Adipocyte (in vitro differentiated cells): ENCODE results near the gene CDC27.

Source experiments
- DNase-seq: peaks from one replicate; pipeline ENCODE4 v3.0.0-alpha.2; 2015; ENCODE audit warnings: low read depth
- H3K27me3 ChIP-seq: replicated peaks from 2 replicates; pipeline ENCODE4 v1.7.0; 2013; ENCODE audit warnings: mild to moderate bottlenecking, low read length, moderate library complexity; ENCODE audit not compliant: control insufficient read depth, insufficient read depth
- H3K36me3 ChIP-seq: 2 replicates; pipeline ENCODE4 v1.7.0; 2013; ENCODE audit warnings: low read length, mild to moderate bottlenecking, moderate library complexity; ENCODE audit not compliant: control insufficient read depth, insufficient read depth, severe bottlenecking
- H3K4me1 ChIP-seq: 2 replicates; pipeline ENCODE4 v1.7.0; 2013; ENCODE audit warnings: mild to moderate bottlenecking, low read length, moderate library complexity; ENCODE audit not compliant: control insufficient read depth, insufficient read depth
- H3K4me3 ChIP-seq: 2 replicates; pipeline ENCODE4 v1.7.0; 2013; ENCODE audit warnings: mild to moderate bottlenecking, low read length, moderate library complexity
- H3K9ac ChIP-seq: 2 replicates; pipeline ENCODE4 v1.7.0; 2013; ENCODE audit warnings: mild to moderate bottlenecking, low read length, moderate library complexity
- H3K9me3 ChIP-seq: 2 replicates; pipeline ENCODE4 v1.7.0; 2013; ENCODE audit warnings: mild to moderate bottlenecking, low read length, moderate library complexity; ENCODE audit not compliant: control insufficient read depth

CDC27 gene, protein sequence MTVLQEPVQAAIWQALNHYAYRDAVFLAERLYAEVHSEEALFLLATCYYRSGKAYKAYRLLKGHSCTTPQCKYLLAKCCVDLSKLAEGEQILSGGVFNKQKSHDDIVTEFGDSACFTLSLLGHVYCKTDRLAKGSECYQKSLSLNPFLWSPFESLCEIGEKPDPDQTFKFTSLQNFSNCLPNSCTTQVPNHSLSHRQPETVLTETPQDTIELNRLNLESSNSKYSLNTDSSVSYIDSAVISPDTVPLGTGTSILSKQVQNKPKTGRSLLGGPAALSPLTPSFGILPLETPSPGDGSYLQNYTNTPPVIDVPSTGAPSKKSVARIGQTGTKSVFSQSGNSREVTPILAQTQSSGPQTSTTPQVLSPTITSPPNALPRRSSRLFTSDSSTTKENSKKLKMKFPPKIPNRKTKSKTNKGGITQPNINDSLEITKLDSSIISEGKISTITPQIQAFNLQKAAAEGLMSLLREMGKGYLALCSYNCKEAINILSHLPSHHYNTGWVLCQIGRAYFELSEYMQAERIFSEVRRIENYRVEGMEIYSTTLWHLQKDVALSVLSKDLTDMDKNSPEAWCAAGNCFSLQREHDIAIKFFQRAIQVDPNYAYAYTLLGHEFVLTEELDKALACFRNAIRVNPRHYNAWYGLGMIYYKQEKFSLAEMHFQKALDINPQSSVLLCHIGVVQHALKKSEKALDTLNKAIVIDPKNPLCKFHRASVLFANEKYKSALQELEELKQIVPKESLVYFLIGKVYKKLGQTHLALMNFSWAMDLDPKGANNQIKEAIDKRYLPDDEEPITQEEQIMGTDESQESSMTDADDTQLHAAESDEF

DNA sequence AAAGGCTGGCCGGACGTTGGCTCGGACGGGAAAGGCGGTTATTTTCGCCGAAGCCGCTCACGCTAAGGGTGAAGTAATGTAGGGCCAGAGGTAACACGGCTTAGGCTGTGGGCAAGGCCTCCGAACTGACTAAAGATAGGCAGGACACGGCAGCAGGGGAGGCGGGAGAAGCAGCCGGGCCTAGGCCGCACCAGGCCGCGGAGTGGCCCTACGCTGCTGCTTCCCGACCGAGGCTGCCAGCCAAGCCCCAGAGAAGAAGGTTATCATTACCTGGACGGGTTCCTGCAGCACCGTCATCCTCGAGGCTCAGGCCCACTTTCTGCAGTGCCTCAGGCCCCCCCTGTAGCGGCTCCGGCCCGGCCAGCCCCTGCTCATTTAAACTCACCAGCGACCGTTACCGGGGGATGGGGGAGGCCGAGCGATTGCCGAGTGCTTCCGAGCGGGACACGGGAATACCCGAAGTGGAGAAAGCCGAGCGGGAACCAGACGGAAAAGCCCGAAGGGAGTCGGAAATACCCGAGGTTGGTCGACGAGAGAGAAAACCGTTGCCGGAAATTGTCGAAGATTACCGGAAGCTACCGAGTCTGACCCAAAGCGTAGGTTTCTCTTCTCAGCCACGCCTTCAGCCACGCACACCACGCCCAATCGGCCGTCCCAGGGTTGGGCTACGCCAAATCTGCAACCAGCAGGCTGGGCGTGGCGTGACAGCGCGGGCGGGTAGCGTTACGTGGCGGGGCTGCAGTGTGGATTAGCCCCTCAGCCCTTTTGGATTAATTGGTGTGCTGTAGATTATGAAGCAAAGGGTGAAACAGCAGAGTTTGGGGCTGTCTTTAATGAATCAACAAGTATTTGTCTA is at the start of gene CDC27:
CDC27 (minus strand) TSS at position 420 of the 856 bp plus-strand sequence; CDS start at position 297, 123 bp downstream.
- H3K9ac ChIP-seq, result peak within 1 kb of the TSS; percentile 98
- H3K27me3 ChIP-seq, result no peaks in the 10 kb centered on the region
- no peaks in the 10 kb centered on the region for H3K9me3 ChIP-seq
- H3K4me1 ChIP-seq, result peaks cover 34% of the 10 kb centered on the region
- DNase-seq, result peak; percentile 100
- H3K36me3 ChIP-seq, result no peaks in the 10 kb centered on the region
- peak within 1 kb of the TSS; percentile 90 for H3K4me3 ChIP-seq

DNA sequence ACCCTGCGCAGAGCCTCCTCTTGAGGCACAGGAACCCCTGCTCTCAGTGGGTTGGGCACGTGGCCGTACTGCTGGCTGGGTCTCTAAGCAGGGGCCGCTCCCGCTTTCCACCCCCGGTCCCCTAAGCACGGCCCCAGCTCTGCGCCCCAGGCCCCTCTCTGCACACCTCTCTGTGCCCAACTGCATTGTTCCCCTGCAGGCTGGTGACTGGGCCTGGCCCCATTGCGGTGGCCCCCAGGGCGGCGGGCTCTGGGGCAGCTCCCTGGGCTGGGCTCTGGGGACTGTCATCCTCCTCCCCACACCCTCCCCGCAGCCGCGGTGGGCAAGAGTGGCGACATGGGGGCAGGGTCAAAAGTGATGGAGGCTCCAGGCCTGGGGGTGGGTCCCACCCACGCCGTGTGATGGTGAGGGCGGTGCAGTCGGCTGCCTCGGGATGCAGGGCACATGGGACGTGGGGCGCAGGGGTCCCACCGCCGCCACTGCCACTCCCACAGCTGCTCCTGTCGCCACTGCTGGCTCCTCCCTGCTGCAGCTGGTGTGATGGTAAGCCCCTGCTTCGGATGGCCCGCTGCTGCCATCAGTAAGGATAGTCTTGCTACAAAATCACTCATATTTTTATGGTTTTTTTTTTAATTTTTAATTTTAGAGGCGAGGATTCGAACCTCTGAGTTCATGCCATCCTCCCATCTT is 49.4 kb upstream of the CDC27 start:
- Histone ChIP-seq H3K9ac (no peak overlapping the region), H3K4me3 (no peak overlapping the region), H3K9me3 (peaks cover 7% of the 10 kb centered on the region), H3K36me3 (no peaks in the 10 kb centered on the region), H3K4me1 (peaks cover 18% of the 10 kb centered on the region), H3K27me3 (no peaks in the 10 kb centered on the region)
- no peak for DNase-seq

DNA sequence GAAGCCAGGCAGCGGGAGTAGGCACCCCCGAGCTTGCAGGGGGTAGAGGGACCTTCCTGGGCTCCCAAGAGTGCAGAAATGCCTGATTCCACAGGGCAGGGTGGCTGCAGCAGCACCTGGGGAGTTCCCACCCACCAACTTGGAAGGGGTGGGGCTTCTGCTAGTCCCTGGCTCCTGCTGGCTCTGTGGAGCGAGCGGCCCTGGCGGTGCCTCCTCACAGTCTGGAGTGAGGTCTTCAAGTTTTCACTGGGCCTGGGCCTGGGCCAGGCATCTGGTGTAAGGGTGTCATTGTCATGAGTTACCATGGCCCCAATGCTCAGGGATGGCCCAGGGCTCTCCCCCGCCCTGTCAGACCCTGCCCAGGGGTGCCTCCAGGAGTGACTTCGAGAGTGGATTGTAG is 48.7 kb upstream of the CDC27 start:
- Histone ChIP-seq H3K36me3 (no peaks in the 10 kb centered on the region), H3K27me3 (no peaks in the 10 kb centered on the region), H3K9ac (no peak overlapping the region), H3K4me3 (no peak overlapping the region), H3K9me3 (peaks cover 7% of the 10 kb centered on the region), H3K4me1 (peaks cover 18% of the 10 kb centered on the region)
- no peak for DNase-seq

DNA sequence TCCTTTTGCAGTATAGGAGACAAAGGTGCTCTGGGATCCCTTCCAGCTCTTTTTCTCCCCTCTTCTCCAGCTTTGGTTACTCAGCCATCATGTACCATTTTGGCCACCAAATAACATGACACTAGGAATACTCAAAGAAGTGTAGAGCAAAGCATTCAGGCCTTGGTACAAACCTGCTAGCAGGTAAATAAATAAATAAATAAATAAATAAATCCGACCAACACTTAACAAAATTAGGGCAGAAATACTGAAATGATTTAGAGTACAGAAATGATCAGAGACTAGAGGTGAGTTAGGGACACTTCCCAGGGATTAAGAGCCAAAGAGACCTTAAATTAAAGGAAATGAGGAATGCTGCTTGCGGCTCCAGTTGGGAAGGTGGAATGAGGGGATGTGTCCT is 46.8 kb upstream of the CDC27 start:
- Histone ChIP-seq H3K36me3 (no peaks in the 10 kb centered on the region), H3K4me3 (no peak overlapping the region), H3K9me3 (peaks cover 7% of the 10 kb centered on the region), H3K4me1 (peaks cover 16% of the 10 kb centered on the region), H3K27me3 (no peaks in the 10 kb centered on the region), H3K9ac (no peak overlapping the region)
- no peak for DNase-seq

DNA sequence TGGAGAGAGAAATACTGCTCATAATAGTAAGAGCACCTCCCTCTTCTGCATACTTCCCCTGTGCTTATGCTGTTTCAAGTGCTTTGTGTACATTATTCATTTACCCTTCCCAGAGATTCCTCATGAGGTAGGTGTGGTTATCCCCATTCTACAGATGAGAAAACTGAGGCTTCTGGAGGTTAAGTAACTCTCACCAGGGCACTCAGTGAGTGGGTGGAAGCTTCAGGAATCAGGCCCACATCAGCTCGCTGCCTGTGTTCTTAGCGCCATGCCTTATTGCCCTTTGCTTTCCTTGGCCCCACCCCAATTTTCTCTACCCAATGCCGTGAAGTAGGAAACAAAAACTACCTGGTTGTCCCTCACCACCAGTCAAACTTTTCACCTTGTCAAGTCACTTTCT is 46.4 kb upstream of the CDC27 start:
- Histone ChIP-seq H3K9ac (no peak overlapping the region), H3K4me1 (peaks cover 15% of the 10 kb centered on the region), H3K9me3 (peaks cover 7% of the 10 kb centered on the region), H3K4me3 (no peak overlapping the region), H3K27me3 (no peaks in the 10 kb centered on the region), H3K36me3 (no peaks in the 10 kb centered on the region)
- no peak for DNase-seq

DNA sequence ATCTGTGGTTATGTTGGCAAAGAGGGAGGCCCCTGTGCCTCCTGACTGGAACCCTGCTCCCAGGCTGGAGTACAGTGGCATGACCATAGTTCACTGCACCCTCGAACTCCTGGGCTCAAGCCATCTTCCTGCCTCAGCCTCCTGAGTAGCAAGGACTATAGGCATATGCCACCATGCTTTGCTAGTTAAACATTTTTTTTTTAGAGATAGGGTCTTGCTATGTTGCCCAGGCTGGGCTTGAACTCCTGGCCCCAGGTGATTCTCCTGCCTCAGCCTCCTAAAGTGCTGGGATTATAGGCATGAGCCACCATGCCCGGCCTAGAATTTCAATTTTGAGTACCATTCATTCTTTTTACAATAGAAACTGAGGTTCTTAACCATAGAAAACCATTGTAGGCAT is 43.4 kb upstream of the CDC27 start:
- Histone ChIP-seq H3K4me1 (peaks cover 12% of the 10 kb centered on the region), H3K27me3 (no peaks in the 10 kb centered on the region)

DNA sequence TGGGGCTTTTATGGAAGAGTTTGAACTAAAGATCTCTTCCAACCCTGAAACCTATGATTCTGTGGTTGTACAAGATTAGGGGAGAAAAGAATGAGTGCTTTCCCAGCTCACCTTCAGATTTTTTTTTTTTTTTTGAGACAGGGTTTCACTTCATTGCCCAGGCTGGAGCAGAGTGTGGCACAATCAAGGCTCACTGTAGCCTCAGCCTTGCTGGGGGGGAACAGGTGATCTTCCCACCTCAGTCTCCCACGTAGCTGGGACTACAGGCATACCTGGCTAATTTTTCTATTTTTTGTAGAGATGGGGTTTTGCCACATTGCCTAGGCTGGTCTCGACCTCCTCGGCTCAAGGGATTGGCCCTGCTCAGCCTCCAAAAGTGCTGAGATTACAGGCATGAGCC is 42.8 kb upstream of the CDC27 start:
- Histone ChIP-seq H3K9me3 (no peaks in the 10 kb centered on the region), H3K4me1 (peaks cover 12% of the 10 kb centered on the region), H3K36me3 (no peaks in the 10 kb centered on the region), H3K27me3 (no peaks in the 10 kb centered on the region), H3K4me3 (no peak overlapping the region), H3K9ac (no peak overlapping the region)
- DNase-seq, result no peak

More for the DNA sequence above, 43.4 kb upstream of the CDC27 start:
- H3K4me3 ChIP-seq, result no peak overlapping the region
- no peak for DNase-seq
- no peak overlapping the region for H3K9ac ChIP-seq
- H3K36me3 ChIP-seq, result no peaks in the 10 kb centered on the region
- peaks cover 6% of the 10 kb centered on the region for H3K9me3 ChIP-seq

DNA sequence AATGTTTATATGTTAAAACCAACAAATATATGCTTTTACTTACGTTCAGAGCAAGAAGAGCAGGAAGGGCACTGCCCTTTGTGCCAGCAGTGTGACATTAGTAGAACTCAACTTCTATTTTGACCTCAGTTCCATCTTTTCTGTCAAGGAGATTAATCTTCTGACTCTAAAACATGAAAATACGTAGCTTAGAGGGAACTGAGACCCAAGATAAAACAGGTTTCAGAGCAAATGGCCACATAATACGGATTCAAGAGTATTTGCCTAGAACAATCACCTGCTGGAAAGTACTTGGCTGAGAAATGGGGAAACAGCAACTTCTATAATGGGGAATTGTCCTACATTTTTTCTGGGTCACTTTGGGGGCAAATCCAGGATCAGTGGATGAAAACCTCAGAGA is 42.2 kb upstream of the CDC27 start:
- H3K9ac ChIP-seq, result no peak overlapping the region
- H3K4me3 ChIP-seq, result no peak overlapping the region
- no peaks in the 10 kb centered on the region for H3K9me3 ChIP-seq
- no peaks in the 10 kb centered on the region for H3K36me3 ChIP-seq
- H3K27me3 ChIP-seq, result no peaks in the 10 kb centered on the region
- H3K4me1 ChIP-seq, result peaks cover 12% of the 10 kb centered on the region
- DNase-seq, result no peak

DNA sequence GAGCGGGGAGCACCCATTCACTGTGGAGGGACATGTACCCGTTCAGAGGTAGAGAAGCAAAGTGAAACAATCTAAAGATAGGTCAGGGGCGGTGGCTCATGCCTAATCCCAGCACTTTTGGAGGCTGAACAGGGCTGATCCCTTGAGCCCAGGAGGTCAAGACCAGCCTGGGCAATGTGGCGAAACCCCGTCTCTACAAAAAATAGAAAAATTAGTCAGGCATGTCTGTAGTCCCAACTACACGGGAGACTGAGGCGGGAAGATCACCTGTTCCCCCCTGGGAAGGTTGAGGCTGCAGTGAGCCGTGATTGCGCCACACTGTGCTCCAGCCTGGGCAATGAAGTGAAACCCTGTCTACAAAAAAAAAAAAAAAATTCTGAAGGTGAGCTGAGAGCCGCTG is 41.8 kb upstream of the CDC27 start:
- no peaks in the 10 kb centered on the region for H3K36me3 ChIP-seq
- no peak for DNase-seq
- no peaks in the 10 kb centered on the region for H3K27me3 ChIP-seq
- H3K4me3 ChIP-seq, result no peak overlapping the region
- no peak overlapping the region for H3K9ac ChIP-seq
- no peaks in the 10 kb centered on the region for H3K9me3 ChIP-seq
- H3K4me1 ChIP-seq, result peaks cover 16% of the 10 kb centered on the region

DNA sequence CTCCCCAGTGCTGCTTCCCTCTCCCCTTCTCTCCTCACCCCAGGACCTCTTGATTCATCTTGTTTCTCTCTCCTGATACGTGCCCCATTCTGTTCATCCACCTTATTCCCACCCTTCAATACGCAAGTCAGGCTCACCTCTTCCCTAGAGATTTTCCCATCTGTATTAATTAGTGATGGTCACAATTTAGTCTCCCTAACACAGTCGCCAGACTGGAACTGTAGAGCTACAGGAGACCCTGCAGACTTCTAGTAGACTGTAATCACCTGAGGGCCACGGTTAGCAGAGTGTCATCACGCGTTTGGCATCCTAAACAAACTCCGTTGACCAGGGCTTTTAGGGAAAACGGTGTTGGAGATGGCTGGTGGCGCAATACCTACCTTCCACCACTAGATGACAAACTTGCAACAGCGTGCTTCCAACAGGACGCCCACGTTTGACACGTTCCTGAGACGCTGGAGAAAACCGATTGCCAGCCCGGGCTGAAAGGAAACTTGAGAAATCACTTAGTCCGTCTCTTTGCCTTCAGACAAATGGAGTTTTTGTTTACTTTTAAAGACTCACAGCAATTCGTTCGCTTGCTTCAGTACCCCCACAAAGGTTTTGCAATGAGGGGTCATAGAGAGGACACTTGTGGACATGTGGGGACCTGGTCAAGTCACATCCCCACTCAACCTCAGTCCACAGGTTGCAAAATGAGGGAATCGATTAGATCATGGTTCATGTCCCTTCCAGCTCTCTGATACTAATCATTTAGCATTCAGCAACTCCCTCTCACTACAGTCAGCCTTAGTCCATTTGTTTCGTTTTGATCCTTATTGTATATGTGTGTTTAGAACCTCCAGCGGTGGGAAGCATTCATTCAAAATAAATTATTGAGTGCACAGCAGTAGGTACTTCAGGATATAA is 40.7 kb upstream of the CDC27 start:
- H3K36me3 ChIP-seq, result no peaks in the 10 kb centered on the region
- peaks cover 27% of the 10 kb centered on the region for H3K4me1 ChIP-seq
- DNase-seq, result peak; percentile 98
- no peaks in the 10 kb centered on the region for H3K9me3 ChIP-seq
- H3K9ac ChIP-seq, result peak overlapping the region; percentile 75
- peak overlapping the region; percentile 75 for H3K4me3 ChIP-seq
- H3K27me3 ChIP-seq, result no peaks in the 10 kb centered on the region
